K562 (cell line): Measurements from ENCODE around the gene AMDHD2. TPM values are rescaled to one million over a fixed set of nuclear protein-coding genes. Genes with fewer than 3 reads are reported as not detected.
A peak's percentile ranks its signal among the peaks of the same experiment; 100 is the strongest.

ENCODE experiments used
- CBFA2T2 ChIP-seq: fragments of 450-650 bp; conservative IDR thresholded peaks from 2 replicates; pipeline ENCODE4 v1.6.1; 2017; ENCODE audit warnings: mild to moderate bottlenecking
- MTA3 ChIP-seq: fragments of 450-650 bp; formaldehyde crosslinking; IDR thresholded peaks from 2 replicates; pipeline ENCODE4 v1.6.1; 2017; ENCODE audit warnings: mild to moderate bottlenecking, borderline replicate concordance
- NFE2 ChIP-seq: IDR thresholded peaks from 2 replicates; pipeline ENCODE4 v1.6.1; 2014; ENCODE audit warnings: antibody characterized with exemption, low read depth
- POLR2B ChIP-seq: fragments of 450-650 bp; IDR thresholded peaks from 2 replicates; pipeline ENCODE4 v1.6.1; 2018; ENCODE audit warnings: low read depth; ENCODE audit not compliant: partially characterized antibody
- PREB ChIP-seq: sonication (generic); formaldehyde crosslinking; IDR thresholded peaks from 2 replicates; pipeline ENCODE4 v1.8.1; 2023; ENCODE audit warnings: mild to moderate bottlenecking, missing genetic modification reagents
- THAP12 ChIP-seq: fragments of 250-450 bp; sonication (Bioruptor Pico); IDR thresholded peaks from 2 replicates; pipeline ENCODE4 v1.9.0; 2021; ENCODE audit warnings: mild to moderate bottlenecking, inconsistent platforms
- TSHZ1 ChIP-seq: fragments of 250-450 bp; sonication (Bioruptor Pico); IDR thresholded peaks from 2 replicates; pipeline ENCODE4 v1.4.0; 2020; ENCODE audit warnings: mild to moderate bottlenecking, moderate library complexity
- YY1 ChIP-seq, 3 experiments: IDR thresholded peaks; 2 replicates each; pipeline ENCODE4 v1.6.1; 2011; ENCODE audit warnings: low read length in 2 of 3, mild to moderate bottlenecking in 2 of 3, moderate library complexity in 2 of 3, borderline replicate concordance in 1 of 3, control low read depth in 1 of 3, low read depth in 1 of 3; ENCODE audit not compliant: insufficient read depth in 3 of 3, insufficient replicate concordance in 2 of 3, control insufficient read depth in 1 of 3, insufficient read length in 1 of 3; ENCODE audit errors: extremely low read depth in 1 of 3
- ZBTB2 ChIP-seq: fragments of 450-650 bp; IDR thresholded peaks from 2 replicates; pipeline ENCODE4 v1.6.1; 2016; ENCODE audit warnings: antibody characterized with exemption
- polyA plus RNA-seq, 8 experiments: library from polyadenylated mRNA; depleted of rRNA in 4 of 8; stranded (reverse) in 5 of 8; unstranded in 3 of 8; fragments of >200 nt; fragmentation: Nextera tagmentation in 2 of 8; fragmentation: Illumina TruSeq in 1 of 8; extraction: Ambion mirVana in 2 of 8; extraction: Trizol in 1 of 8; gene quantifications; 2 replicates each; pipeline versions ENCODE4 v1.2.1 to v1.2.3, GENCODE V29; 2011 to 2014; ENCODE audit warnings: inconsistent platforms in 1 of 8, missing spikeins in 1 of 8
- total RNA-seq, 7 experiments: library from RNA; depleted of rRNA in 6 of 7; stranded (reverse); fragments of >200 nt in 6 of 7; fragmentation: Illumina TruSeq in 2 of 7; extraction: Trizol in 2 of 7; gene quantifications; 2 replicates each; pipeline versions ENCODE4 v1.2.1 to v1.2.3, GENCODE V29; 2011 to 2021; ENCODE audit warnings: low replicate concordance in 1 of 7

The AMDHD2 gene
- total and polyA plus RNA-seq, 9 of the 15 experiments (the other 6 are each of a cell fraction or from before 2014, with no cell fraction given): 0.38 to 56.9 (median 18.3) TPM; not detected in 1

- TF ChIP-seq TSHZ1 (CRISPR knock-in tag) (no peak), THAP12 (CRISPR knock-in tag) (peak; percentile 82), MTA3 (peak; percentile 58), POLR2B (peak; percentile 85), NFE2 (no peak), PREB (CRISPR knock-in tag) (0 out of 2 replicates have a peak, but pooled peaks have one; percentile 83), ZBTB2 (peak; percentile 20; the same call in 1 of the 2 replicates), YY1 (IDR thresholded peaks at IDR 0.05; ENCODE audit: borderline replicate concordance in 1 of 3, control insufficient read depth in 1 of 3, extremely low read depth in 1 of 3, insufficient read depth in 3 of 3, insufficient read length in 1 of 3, insufficient replicate concordance in 2 of 3, low read depth in 1 of 3, low read length in 2 of 3) (peak; percentile 89 to 97 (median 96)), CBFA2T2 (peak; percentile 50; the same call in 1 of the 2 replicates)
These were observed 6.5 kb upstream of the AMDHD2 start, which contains the start of gene ATP6V0C (continued) for GRCh38 chr16:2513405-2514332.
